Ascending aorta (tissue), 2 donors: ENCODE data around the gene UCHL1. TPM values are rescaled to one million over a fixed set of nuclear protein-coding genes. Genes with fewer than 3 reads are reported as not detected.

Experiments
- DNase-seq, 2 donors: peaks; one replicate each; pipeline ENCODE4 v3.0.0-alpha.2; 2019; ENCODE audit warnings: low spot score in 2 of 2
- H3K27ac ChIP-seq, 2 donors: fragments of 200-600 bp; sonication (generic); one replicate each; pipeline ENCODE4 v1.5.1; 2016 to 2017; ENCODE audit warnings: mild to moderate bottlenecking in 1 of 2
- H3K27me3 ChIP-seq: fragments of 200-600 bp; sonication (generic); one replicate; pipeline ENCODE4 v1.5.1; 2017
- H3K36me3 ChIP-seq, 2 donors: fragments of 200-600 bp; sonication (generic); one replicate each; pipeline ENCODE4 v1.5.1; 2016
- H3K4me1 ChIP-seq, 2 donors: fragments of 200-600 bp; sonication (generic); one replicate each; pipeline ENCODE4 v1.5.1; 2016 to 2017; ENCODE audit warnings: mild to moderate bottlenecking in 1 of 2
- H3K4me3 ChIP-seq, 2 donors: fragments of 200-600 bp; sonication (generic); one replicate each; pipeline ENCODE4 v1.5.1; 2016 to 2017; ENCODE audit warnings: mild to moderate bottlenecking in 1 of 2
- H3K9me3 ChIP-seq, 2 donors: fragments of 200-600 bp; sonication (generic); one replicate each; pipeline ENCODE4 v1.5.1; 2016
- CTCF ChIP-seq, 3 experiments: fragments of 200-600 bp in 2 of 3; fragments of 450-650 bp in 1 of 3; sonication (generic) in 2 of 3; IDR thresholded peaks; one replicate each; pipeline ENCODE4 v1.5.1; 2016 to 2019; ENCODE audit warnings: antibody characterized with exemption in 3 of 3, mild to moderate bottlenecking in 1 of 3, moderate library complexity in 1 of 3
- intact Hi-C: fragments of 100-400 bp; cut with DNase I; formaldehyde crosslinking; loops from one replicate; pipeline ENCODE4 v1.15.1; 2023
- total RNA-seq: library from RNA; depleted of rRNA; stranded (reverse); fragments of >200 nt; gene quantifications from one replicate; pipeline ENCODE4 v1.1.0, GENCODE V29; 2016

UCHL1 gene
- total RNA-seq, 1 donor from 2014 or later = 119 TPM

GRCh38 chr4:41287852-41288251 lies 31.1 kb downstream of the UCHL1 start:
- no peaks in the 10 kb centered on the region for H3K9me3 ChIP-seq
- intact Hi-C loops = no loop called here
- DNase-seq = no peak
- H3K27me3 ChIP-seq = no peaks in the 10 kb centered on the region
- no peaks in the 10 kb centered on the region for H3K36me3 ChIP-seq
- no peaks in the 10 kb centered on the region for H3K4me1 ChIP-seq
- no peak for TF ChIP-seq CTCF (IDR thresholded peaks at IDR 0.05)
- H3K27ac ChIP-seq = no peak overlapping the region
- H3K4me3 ChIP-seq = no peak overlapping the region

DNA sequence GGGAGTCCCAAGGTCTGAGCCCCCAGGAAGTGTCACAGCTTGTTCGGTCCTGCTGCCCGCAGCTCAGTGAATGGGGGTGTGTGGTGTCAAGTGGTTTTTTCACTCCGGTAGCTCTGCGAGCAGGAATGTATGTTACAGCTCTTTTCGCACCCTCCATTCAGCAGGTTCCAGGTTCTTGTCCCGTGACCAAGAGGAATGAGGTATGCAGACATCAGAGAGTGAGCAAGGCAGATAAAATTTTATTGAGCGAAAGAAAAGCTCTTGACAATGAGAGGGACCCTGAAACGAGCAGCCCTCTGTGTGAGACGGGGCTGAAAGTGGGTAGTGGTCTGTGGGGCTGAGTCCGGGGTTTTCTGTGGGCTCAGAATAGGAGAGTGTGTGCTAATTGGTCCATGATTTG lies 31.5 kb downstream of the UCHL1 start:
- TF ChIP-seq CTCF (IDR thresholded peaks at IDR 0.05) = no peak
- no peaks in the 10 kb centered on the region for H3K36me3 ChIP-seq
- no peak overlapping the region for H3K4me3 ChIP-seq
- no peaks in the 10 kb centered on the region for H3K27me3 ChIP-seq
- intact Hi-C loops = no loop called here
- no peak for DNase-seq
- no peaks in the 10 kb centered on the region for H3K9me3 ChIP-seq
- no peak overlapping the region for H3K27ac ChIP-seq
- H3K4me1 ChIP-seq = no peaks in the 10 kb centered on the region

GRCh38 chr4:41290479-41290878 lies 33.8 kb downstream of the UCHL1 start:
- intact Hi-C loops = no loop called here

DNA sequence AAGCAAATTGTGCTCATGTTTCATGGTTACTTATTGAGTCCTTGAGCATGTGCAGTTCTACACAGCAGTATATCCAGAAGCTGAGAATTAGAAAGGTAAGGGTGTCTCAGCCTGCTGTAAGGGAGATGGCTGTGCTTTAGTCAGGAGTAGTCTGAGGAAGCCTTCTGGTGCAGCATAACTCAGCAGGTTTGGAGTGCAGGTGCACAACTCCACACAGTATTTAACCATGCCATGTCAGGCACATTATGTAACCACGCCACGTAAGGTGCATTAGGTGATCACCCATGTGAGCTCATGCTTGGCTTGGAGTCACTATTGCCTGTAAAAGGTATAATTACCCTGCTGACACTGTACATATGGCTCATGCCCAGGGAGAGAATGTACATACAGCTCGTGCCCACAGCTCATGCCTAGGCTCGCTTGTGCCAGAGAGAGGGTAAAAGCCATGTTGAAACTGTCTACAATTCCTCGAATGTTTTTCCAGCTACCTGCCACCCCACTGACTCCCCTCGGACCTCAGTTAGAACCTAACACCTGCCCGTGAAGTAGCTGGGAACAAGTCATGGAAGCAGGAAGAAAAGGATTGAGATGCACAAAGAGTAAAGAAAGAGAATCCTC lies 37.8 kb downstream of the UCHL1 start:
- Histone ChIP-seq H3K4me1 (no peaks in the 10 kb centered on the region), H3K4me3 (no peak overlapping the region), H3K27me3 (no peaks in the 10 kb centered on the region), H3K9me3 (no peaks in the 10 kb centered on the region), H3K36me3 (no peaks in the 10 kb centered on the region), H3K27ac (no peak overlapping the region)
- intact Hi-C loops = no loop called here
- no peak for TF ChIP-seq CTCF (IDR thresholded peaks at IDR 0.05)
- DNase-seq = no peak

More at GRCh38 chr4:41290479-41290878, 33.8 kb downstream of the UCHL1 start:
- Histone ChIP-seq H3K36me3 (no peaks in the 10 kb centered on the region), H3K27ac (no peak overlapping the region), H3K27me3 (no peaks in the 10 kb centered on the region), H3K4me1 (no peaks in the 10 kb centered on the region), H3K4me3 (no peak overlapping the region), H3K9me3 (no peaks in the 10 kb centered on the region)
- TF ChIP-seq CTCF (IDR thresholded peaks at IDR 0.05) = no peak
- no peak for DNase-seq

GRCh38 chr4:41296995-41297394 lies 40.3 kb downstream of the UCHL1 start:
- no peaks in the 10 kb centered on the region for H3K9me3 ChIP-seq
- H3K36me3 ChIP-seq = no peaks in the 10 kb centered on the region
- H3K27ac ChIP-seq = no peak overlapping the region
- no peaks in the 10 kb centered on the region for H3K4me1 ChIP-seq
- H3K27me3 ChIP-seq = no peaks in the 10 kb centered on the region
- intact Hi-C loops = no loop called here
- TF ChIP-seq CTCF (IDR thresholded peaks at IDR 0.05) = no peak
- no peak for DNase-seq
- no peak overlapping the region for H3K4me3 ChIP-seq

GRCh38 chr4:41297832-41298231 lies 41.1 kb downstream of the UCHL1 start:
- no peak for DNase-seq
- no peaks in the 10 kb centered on the region for H3K27me3 ChIP-seq
- H3K4me1 ChIP-seq = no peaks in the 10 kb centered on the region
- no peak overlapping the region for H3K4me3 ChIP-seq
- no peak for TF ChIP-seq CTCF (IDR thresholded peaks at IDR 0.05)
- no peaks in the 10 kb centered on the region for H3K9me3 ChIP-seq
- intact Hi-C loops = no loop called here
- no peaks in the 10 kb centered on the region for H3K36me3 ChIP-seq
- H3K27ac ChIP-seq = no peak overlapping the region
